ENCODE data around the gene BBS2.
A peak's percentile ranks its signal among the peaks of the same experiment; 100 is the strongest.

GRCh38 chr16:56519459-56520250, at the start of gene BBS2:
- TF ChIP-seq POLR2AphosphoS5 (IDR thresholded peaks at IDR 0.05) (peak; percentile 62 to 77), POLR2A (IDR thresholded peaks at IDR 0.05) (peak in 3 of 4 donors; percentile 49 to 91 (median 78))

Data from upper lobe of left lung (tissue), 4 donors.